Hepatocyte (in vitro differentiated cells): ENCODE data around the gene FMO5.

ENCODE experiments used
- CTCF ChIP-seq: fragments of 200-600 bp; sonication (generic); IDR thresholded peaks from 2 replicates; pipeline ENCODE4 v1.5.1; 2016; ENCODE audit warnings: antibody characterized with exemption, mild to moderate bottlenecking; ENCODE audit not compliant: poor library complexity
- EZH2 ChIP-seq: fragments of 200-600 bp; sonication (generic); IDR thresholded peaks from 2 replicates; pipeline ENCODE4 v1.6.1; 2016; ENCODE audit warnings: antibody characterized with exemption, mild to moderate bottlenecking, borderline replicate concordance

DNA sequence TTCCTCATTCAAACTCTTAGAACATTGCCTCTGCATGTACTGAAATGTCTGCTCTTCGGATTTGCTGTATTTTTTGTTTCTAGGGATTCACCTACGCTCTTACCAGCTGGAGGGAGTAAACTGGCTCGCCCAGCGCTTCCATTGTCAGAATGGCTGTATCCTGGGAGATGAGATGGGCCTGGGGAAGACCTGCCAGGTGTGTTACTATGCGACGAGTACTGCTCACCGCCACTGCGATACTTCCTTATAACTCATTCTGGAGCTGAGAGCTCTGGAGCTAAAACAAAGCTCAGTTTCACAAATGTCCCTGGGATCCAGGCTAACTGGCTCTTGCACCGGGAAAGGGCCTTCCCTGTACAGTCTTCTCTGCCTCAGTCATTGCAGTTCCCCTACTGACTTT is 27.4 kb upstream of the FMO5 start:
- TF ChIP-seq CTCF (no peak), EZH2 (no peak)
